Measurements from ENCODE around the gene MACROD1.

Gene MACROD1

GRCh38 chr11:64165842-64166635 lies at the start of gene MACROD1:
Gene MACROD1 (minus strand): TSS chr11:64166113. CDS start chr11:64165994, 119 bp downstream.
- no peak for DNase-seq (ENCODE audit: low read depth, low spot score)
- CTCF ChIA-PET: interaction anchor here (0.9 to 9.3 kb wide), 5 partner anchors 14 to 170 kb away, joined by 3 to 96 read pairs (median 5); no protein-coding TSS in a partner anchor

GRCh38 chr11:64211181-64211872 lies 45.4 kb upstream of the MACROD1 start:
- ChIA-PET POLR2A (interaction anchor here (0.6 kb wide), 1 partner anchor 31 kb away, joined by 3 read pairs; no protein-coding TSS in a partner anchor), CTCF (interaction anchor here (1.3 to 11.7 kb wide), 5 partner anchors 13 to 91 kb away, joined by 3 to 305 read pairs (median 56); partner anchors contain the start of genes CATSPERZ, ESRRA, NUDT22 and STIP1)
- no peak overlapping the region for H3K4me3 ChIP-seq (ENCODE audit: low read depth, low read length)

More at GRCh38 chr11:64165842-64166635, at the start of gene MACROD1:
- TF ChIP-seq CTCF (IDR thresholded peaks at IDR 0.05; ENCODE audit: insufficient read depth, low read length, missing control alignments): no peak
- POLR2A ChIA-PET: interaction anchor here (1.0 kb wide), 1 partner anchor 166 kb away, joined by 3 read pairs; no protein-coding TSS in a partner anchor
- H3K4me3 ChIP-seq (ENCODE audit: low read depth, low read length): peak within 1 kb of the TSS; percentile 67

GRCh38 chr11:64210301-64211020 lies 44.5 kb upstream of the MACROD1 start:
- POLR2A ChIA-PET: no interaction called here

More at GRCh38 chr11:64211181-64211872, 45.4 kb upstream of the MACROD1 start:
- no peak for TF ChIP-seq CTCF (IDR thresholded peaks at IDR 0.05; ENCODE audit: insufficient read depth, low read length, missing control alignments)
- DNase-seq (ENCODE audit: low read depth, low spot score): no peak

GRCh38 chr11:64209563-64209843 lies 43.6 kb upstream of the MACROD1 start:
- ChIA-PET POLR2A (no interaction called here), CTCF (interaction anchor here (7.9 to 11.7 kb wide), 3 partner anchors 15 to 93 kb away, joined by 56 to 305 read pairs (median 121); partner anchors contain the start of genes CATSPERZ, ESRRA, NUDT22 and STIP1)
- DNase-seq (ENCODE audit: low read depth, low spot score): no peak
- TF ChIP-seq CTCF (IDR thresholded peaks at IDR 0.05; ENCODE audit: insufficient read depth, low read length, missing control alignments): no peak
- no peak overlapping the region for H3K4me3 ChIP-seq (ENCODE audit: low read depth, low read length)

More at GRCh38 chr11:64210301-64211020, 44.5 kb upstream of the MACROD1 start:
- no peak for DNase-seq (ENCODE audit: low read depth, low spot score)
- no peak overlapping the region for H3K4me3 ChIP-seq (ENCODE audit: low read depth, low read length)
- no peak for TF ChIP-seq CTCF (IDR thresholded peaks at IDR 0.05; ENCODE audit: insufficient read depth, low read length, missing control alignments)
- CTCF ChIA-PET: interaction anchor here (1.6 to 11.7 kb wide), 4 partner anchors 14 to 92 kb away, joined by 4 to 305 read pairs (median 88); partner anchors contain the start of genes CATSPERZ, ESRRA, NUDT22 and STIP1

GRCh38 chr11:64208796-64209562 lies 43.1 kb upstream of the MACROD1 start:
- ChIA-PET POLR2A (no interaction called here), CTCF (interaction anchor here (1.1 to 11.7 kb wide), 7 partner anchors 7 to 94 kb away, joined by 3 to 305 read pairs (median 86); partner anchors contain the start of genes CATSPERZ, ESRRA, NUDT22 and PLCB3)
- no peak overlapping the region for H3K4me3 ChIP-seq (ENCODE audit: low read depth, low read length)
- no peak for DNase-seq (ENCODE audit: low read depth, low spot score)
- no peak for TF ChIP-seq CTCF (IDR thresholded peaks at IDR 0.05; ENCODE audit: insufficient read depth, low read length, missing control alignments)
